ENCODE measurements around the gene RALGPS2.
"Not testable (repeated sequence)": the region's sequence is repeated elsewhere in the genome, so short reads cannot be mapped to it uniquely, and the experiment has no call there.

Gene RALGPS2

GRCh38 chr1:178944729-178945128 lies 219.7 kb downstream of the RALGPS2 start:
- DNase-seq (ENCODE audit: low read depth), result no peak

GRCh38 chr1:178945763-178946266 lies 220.8 kb downstream of the RALGPS2 start:
- DNase-seq (ENCODE audit: low read depth), result no peak

GRCh38 chr1:178946416-178946815 lies 221.4 kb downstream of the RALGPS2 start:
- no peak for DNase-seq (ENCODE audit: low read depth)

GRCh38 chr1:178946855-178947676 lies 222.0 kb downstream of the RALGPS2 start:
- no peak for DNase-seq (ENCODE audit: low read depth)

- DNase-seq (ENCODE audit: low read depth), result no peak
Measured at GRCh38 chr1:178947677-178947981, 222.6 kb downstream of the RALGPS2 start.

- DNase-seq (ENCODE audit: low read depth), result no peak
Measured at GRCh38 chr1:178948676-178949075, 223.6 kb downstream of the RALGPS2 start.

- not testable (repeated sequence) for DNase-seq (ENCODE audit: low read depth)
Measured at GRCh38 chr1:178949866-178950265, 224.8 kb downstream of the RALGPS2 start.

- DNase-seq (ENCODE audit: low read depth), result no peak
Measured at GRCh38 chr1:178951600-178951999, 226.6 kb downstream of the RALGPS2 start.

- no peak for DNase-seq (ENCODE audit: low read depth)
Measured at GRCh38 chr1:178953034-178953433, 228.0 kb downstream of the RALGPS2 start.

GRCh38 chr1:178953538-178954324 lies 228.7 kb downstream of the RALGPS2 start:
- no peak for DNase-seq (ENCODE audit: low read depth)

GRCh38 chr1:178954325-178954690 lies 229.3 kb downstream of the RALGPS2 start:
- DNase-seq (ENCODE audit: low read depth), result no peak

GRCh38 chr1:178954937-178955336 lies 229.9 kb downstream of the RALGPS2 start:
- DNase-seq (ENCODE audit: low read depth), result no peak

GRCh38 chr1:178955391-178955954 lies 230.4 kb downstream of the RALGPS2 start:
- no peak for DNase-seq (ENCODE audit: low read depth)

- DNase-seq (ENCODE audit: low read depth), result no peak
Measured at GRCh38 chr1:178958491-178958890, 233.4 kb downstream of the RALGPS2 start.

- DNase-seq (ENCODE audit: low read depth), result no peak
Measured at GRCh38 chr1:178959543-178960460, 234.8 kb downstream of the RALGPS2 start.

- DNase-seq (ENCODE audit: low read depth), result no peak
Measured at GRCh38 chr1:178960482-178961240, 235.6 kb downstream of the RALGPS2 start.

GRCh38 chr1:178961331-178961730 lies 236.3 kb downstream of the RALGPS2 start:
- no peak for DNase-seq (ENCODE audit: low read depth)

GRCh38 chr1:178961868-178962267 lies 236.8 kb downstream of the RALGPS2 start:
- no peak for DNase-seq (ENCODE audit: low read depth)

- DNase-seq (ENCODE audit: low read depth), result no peak
Measured at GRCh38 chr1:178962853-178963711, 238.0 kb downstream of the RALGPS2 start.

Measured in HS-27A (cell line).